Prostate gland (tissue), 2 donors: Measurements from ENCODE around the gene FTCD.

Experiments
- CTCF ChIP-seq, 4 experiments: fragments of 200-600 bp in 2 of 4; fragments of 450-650 bp in 2 of 4; sonication (generic) in 2 of 4; IDR thresholded peaks; 1 replicate in 3 of 4; 2 replicates in 1 of 4; pipeline ENCODE4 v1.5.1; 2016 to 2019; ENCODE audit warnings: antibody characterized with exemption in 4 of 4, mild to moderate bottlenecking in 2 of 4, moderate library complexity in 2 of 4
- POLR2A ChIP-seq: fragments of 450-650 bp; IDR thresholded peaks from one replicate; pipeline ENCODE4 v1.6.1; 2016; ENCODE audit warnings: antibody characterized with exemption, mild to moderate bottlenecking
- POLR2AphosphoS5 ChIP-seq: sonication (generic); formaldehyde crosslinking; IDR thresholded peaks from one replicate; pipeline ENCODE4 v1.6.1; 2017; ENCODE audit warnings: antibody characterized with exemption

DNA sequence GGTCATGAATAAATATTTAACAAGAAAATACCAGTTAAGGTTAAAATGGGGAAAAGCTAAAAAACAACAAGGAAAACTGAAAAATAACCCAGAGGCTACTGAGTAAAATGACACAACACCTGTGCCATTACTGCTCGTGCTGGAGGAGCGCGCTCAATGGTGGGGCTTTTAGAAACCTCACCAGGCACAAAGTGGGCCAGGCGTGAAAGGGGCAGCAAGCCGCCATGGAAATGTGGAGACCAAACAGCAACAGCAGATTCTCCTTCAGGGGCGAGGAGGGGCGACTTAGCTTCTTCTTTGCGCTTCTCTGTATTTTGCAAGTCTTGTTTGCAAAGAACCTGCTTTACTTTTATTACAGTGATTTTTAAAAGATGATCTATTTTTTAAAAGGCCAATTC, 47.8 kb upstream of the FTCD start:
- TF ChIP-seq POLR2AphosphoS5: no peak
- no peak for TF ChIP-seq CTCF (IDR thresholded peaks at IDR 0.05)
- TF ChIP-seq POLR2A: no peak
